ENCODE results near the gene ARCN1.

- TF ChIP-seq EZH2 (IDR thresholded peaks at IDR 0.05): no peak
- TF ChIP-seq, protein P1, sequence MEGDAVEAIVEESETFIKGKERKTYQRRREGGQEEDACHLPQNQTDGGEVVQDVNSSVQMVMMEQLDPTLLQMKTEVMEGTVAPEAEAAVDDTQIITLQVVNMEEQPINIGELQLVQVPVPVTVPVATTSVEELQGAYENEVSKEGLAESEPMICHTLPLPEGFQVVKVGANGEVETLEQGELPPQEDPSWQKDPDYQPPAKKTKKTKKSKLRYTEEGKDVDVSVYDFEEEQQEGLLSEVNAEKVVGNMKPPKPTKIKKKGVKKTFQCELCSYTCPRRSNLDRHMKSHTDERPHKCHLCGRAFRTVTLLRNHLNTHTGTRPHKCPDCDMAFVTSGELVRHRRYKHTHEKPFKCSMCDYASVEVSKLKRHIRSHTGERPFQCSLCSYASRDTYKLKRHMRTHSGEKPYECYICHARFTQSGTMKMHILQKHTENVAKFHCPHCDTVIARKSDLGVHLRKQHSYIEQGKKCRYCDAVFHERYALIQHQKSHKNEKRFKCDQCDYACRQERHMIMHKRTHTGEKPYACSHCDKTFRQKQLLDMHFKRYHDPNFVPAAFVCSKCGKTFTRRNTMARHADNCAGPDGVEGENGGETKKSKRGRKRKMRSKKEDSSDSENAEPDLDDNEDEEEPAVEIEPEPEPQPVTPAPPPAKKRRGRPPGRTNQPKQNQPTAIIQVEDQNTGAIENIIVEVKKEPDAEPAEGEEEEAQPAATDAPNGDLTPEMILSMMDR (IDR thresholded peaks at IDR 0.05): no peak
Measured at GRCh38 chr11:118532091-118532490, 40.1 kb upstream of the ARCN1 start.
